Tibial nerve (tissue), 4 donors: ENCODE data around the gene FNDC1. TPM values are rescaled to one million over a fixed set of nuclear protein-coding genes. Genes with fewer than 3 reads are reported as not detected.

Experiments
- DNase-seq, 2 donors: peaks; one replicate each; pipeline ENCODE4 v3.0.0-alpha.2; 2019; ENCODE audit warnings: low spot score in 2 of 2
- H3K27ac ChIP-seq, 4 donors: fragments of 200-600 bp; sonication (generic) in 3 of 4; one replicate each; pipeline ENCODE4 v1.5.1; 2017 to 2019; ENCODE audit warnings: mild to moderate bottlenecking in 1 of 4
- H3K27me3 ChIP-seq, 2 donors: fragments of 200-600 bp; sonication (generic) in 1 of 2; one replicate each; pipeline versions ENCODE4 v1.5.1 to v1.6.0; 2017 to 2019
- H3K36me3 ChIP-seq, 3 donors: fragments of 200-600 bp; sonication (generic); one replicate each; pipeline ENCODE4 v1.5.1; 2018 to 2019
- H3K4me1 ChIP-seq, 4 donors: fragments of 200-600 bp; sonication (generic) in 3 of 4; one replicate each; pipeline ENCODE4 v1.5.1; 2017 to 2019
- H3K4me3 ChIP-seq, 4 donors: fragments of 200-600 bp; sonication (generic) in 3 of 4; one replicate each; pipeline ENCODE4 v1.5.1; 2017 to 2019; ENCODE audit warnings: mild to moderate bottlenecking in 1 of 4, moderate library complexity in 1 of 4
- H3K9me3 ChIP-seq, 4 donors: fragments of 200-600 bp; sonication (generic) in 3 of 4; one replicate each; pipeline ENCODE4 v1.5.1; 2017 to 2019
- EP300 ChIP-seq, 2 donors: sonication (generic); formaldehyde crosslinking; IDR thresholded peaks; one replicate each; pipeline ENCODE4 v1.6.1; 2017; ENCODE audit warnings: antibody characterized with exemption in 2 of 2, mild to moderate bottlenecking in 1 of 2
- POLR2A ChIP-seq, 2 donors: fragments of 450-650 bp; IDR thresholded peaks; one replicate each; pipeline ENCODE4 v1.6.1; 2017; ENCODE audit warnings: antibody characterized with exemption in 2 of 2, mild to moderate bottlenecking in 2 of 2, moderate library complexity in 2 of 2
- whole genome bisulfite sequencing, 2 donors: methylation state at CpG; one replicate each; pipeline ENCODE4 v1.1.5; 2018; 5-methylcytosine and 5-hydroxymethylcytosine counted together
- total RNA-seq, 4 donors: library from RNA; depleted of rRNA; stranded (reverse); fragments of >200 nt; gene quantifications; one replicate each; pipeline ENCODE4 v1.1.0, GENCODE V29; 2016
- TF ChIP-seq, protein P1 (sequence below), 5 experiments: fragments of 200-600 bp in 3 of 5; fragments of 450-650 bp in 2 of 5; sonication (generic) in 3 of 5; IDR thresholded peaks; one replicate each; pipeline ENCODE4 v1.5.1; 2016 to 2019; ENCODE audit warnings: antibody characterized with exemption in 5 of 5, mild to moderate bottlenecking in 3 of 5, moderate library complexity in 2 of 5

Gene FNDC1
- total RNA-seq, 4 donors from 2014 or later = 2.1 to 8.2 (median 5.4) TPM

DNA sequence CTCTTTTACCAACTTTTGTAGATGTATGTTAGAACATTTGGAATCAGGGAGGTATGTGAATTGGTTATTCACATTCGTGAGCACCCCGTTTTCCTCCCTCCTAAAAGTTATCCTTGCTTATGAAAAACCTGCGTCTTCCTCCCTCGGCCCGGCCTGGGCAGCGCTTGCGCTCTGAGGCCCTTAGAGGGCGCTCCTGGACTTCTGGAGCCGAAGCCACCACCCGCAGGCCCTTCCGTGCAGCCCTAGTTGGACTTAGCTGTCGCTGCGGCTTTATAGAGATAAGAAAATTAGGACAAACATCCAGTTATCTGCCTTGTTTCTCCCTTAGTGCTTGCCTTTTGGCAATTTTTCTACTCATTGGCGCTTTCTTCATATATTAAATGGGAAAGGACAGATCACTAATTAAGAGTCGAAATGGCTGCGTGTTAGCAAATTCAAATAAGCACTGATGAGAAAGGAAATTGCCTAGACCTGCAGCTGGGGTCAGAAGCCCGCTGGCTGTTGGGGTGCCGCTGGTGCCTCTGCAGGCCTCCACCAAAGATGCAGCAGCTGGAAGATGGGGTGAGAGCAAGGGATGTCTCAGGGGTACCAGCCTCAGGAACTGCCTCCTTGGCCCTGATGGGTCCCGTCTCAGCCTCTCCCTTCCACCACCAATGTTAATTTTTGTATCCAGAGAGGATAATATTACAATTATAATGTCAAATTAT lies 5.2 kb downstream of the FNDC1 start:
- TF ChIP-seq POLR2A (IDR thresholded peaks at IDR 0.05) (no peak), EP300 (IDR thresholded peaks at IDR 0.05) (no peak)
- TF ChIP-seq, protein P1, sequence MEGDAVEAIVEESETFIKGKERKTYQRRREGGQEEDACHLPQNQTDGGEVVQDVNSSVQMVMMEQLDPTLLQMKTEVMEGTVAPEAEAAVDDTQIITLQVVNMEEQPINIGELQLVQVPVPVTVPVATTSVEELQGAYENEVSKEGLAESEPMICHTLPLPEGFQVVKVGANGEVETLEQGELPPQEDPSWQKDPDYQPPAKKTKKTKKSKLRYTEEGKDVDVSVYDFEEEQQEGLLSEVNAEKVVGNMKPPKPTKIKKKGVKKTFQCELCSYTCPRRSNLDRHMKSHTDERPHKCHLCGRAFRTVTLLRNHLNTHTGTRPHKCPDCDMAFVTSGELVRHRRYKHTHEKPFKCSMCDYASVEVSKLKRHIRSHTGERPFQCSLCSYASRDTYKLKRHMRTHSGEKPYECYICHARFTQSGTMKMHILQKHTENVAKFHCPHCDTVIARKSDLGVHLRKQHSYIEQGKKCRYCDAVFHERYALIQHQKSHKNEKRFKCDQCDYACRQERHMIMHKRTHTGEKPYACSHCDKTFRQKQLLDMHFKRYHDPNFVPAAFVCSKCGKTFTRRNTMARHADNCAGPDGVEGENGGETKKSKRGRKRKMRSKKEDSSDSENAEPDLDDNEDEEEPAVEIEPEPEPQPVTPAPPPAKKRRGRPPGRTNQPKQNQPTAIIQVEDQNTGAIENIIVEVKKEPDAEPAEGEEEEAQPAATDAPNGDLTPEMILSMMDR (IDR thresholded peaks at IDR 0.05) = peak; percentile 76 to 88 (median 84)
- peaks cover 0 to 29% (median 4%) of the 10 kb centered on the region in 4 donors for H3K4me1 ChIP-seq
- peak; percentile 32 to 61 for DNase-seq
- H3K27me3 ChIP-seq = peaks cover 0 to 33% of the 10 kb centered on the region in 2 donors
- H3K4me3 ChIP-seq = peak overlapping the region in 1 of 4 donors; percentile 16
- no peaks in the 10 kb centered on the region for H3K36me3 ChIP-seq
- 15 to 16% methylated on average over 19 of the region's 19 CpGs for WGBS, 2 donors
- H3K9me3 ChIP-seq = no peaks in the 10 kb centered on the region
- H3K27ac ChIP-seq = peak overlapping the region in 1 of 4 donors; percentile 0

DNA sequence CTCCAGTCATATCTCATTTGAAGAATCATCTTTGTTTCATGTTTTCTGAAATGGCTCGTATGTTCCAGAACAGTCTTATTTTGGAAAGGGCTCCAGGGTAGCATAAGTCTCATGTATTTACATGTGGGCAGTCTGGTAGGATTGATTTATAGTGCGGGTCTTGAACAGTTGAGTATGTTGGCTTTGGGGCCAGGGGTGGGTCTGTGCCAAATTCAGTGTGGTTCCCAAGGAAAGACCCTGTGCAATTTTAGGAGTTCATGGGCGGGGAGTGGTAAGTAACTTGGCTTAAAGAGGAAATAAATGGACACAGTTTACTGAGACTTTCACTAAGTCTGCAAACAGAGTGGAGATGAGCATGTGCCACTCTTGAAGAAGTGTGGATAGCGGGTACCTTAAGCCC lies 7.7 kb downstream of the FNDC1 start:
- Histone ChIP-seq H3K4me1 (peaks cover 0 to 8% (median 0%) of the 10 kb centered on the region in 4 donors), H3K27me3 (peaks cover 0 to 16% of the 10 kb centered on the region in 2 donors), H3K36me3 (no peaks in the 10 kb centered on the region), H3K4me3 (no peak overlapping the region), H3K9me3 (no peaks in the 10 kb centered on the region), H3K27ac (no peak overlapping the region)
- TF ChIP-seq EP300 (IDR thresholded peaks at IDR 0.05) = no peak
- TF ChIP-seq POLR2A (IDR thresholded peaks at IDR 0.05) = no peak
- TF ChIP-seq, protein P1 (IDR thresholded peaks at IDR 0.05) = no peak
- no peak for DNase-seq
- WGBS, 2 donors = 87 to 88% methylated on average over 4 of the region's 4 CpGs

DNA sequence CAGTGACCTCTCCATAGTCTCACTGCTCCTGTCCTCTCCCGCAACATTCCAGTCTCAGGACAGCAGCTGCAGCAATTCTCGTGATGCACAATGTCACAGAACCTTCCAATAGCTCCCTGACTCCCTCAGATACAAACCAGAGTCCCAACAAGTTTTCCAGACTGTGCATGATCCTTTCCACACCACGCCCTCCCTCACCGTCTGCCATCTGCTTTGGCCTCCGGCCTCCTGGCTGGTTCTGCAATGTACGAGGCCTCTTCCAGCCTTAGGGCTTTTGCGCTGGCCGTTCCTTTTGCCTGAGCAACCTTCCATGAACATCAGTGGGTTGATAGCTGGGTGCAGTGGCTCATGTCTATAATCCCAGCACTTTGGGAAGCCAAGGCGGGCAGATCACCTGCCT lies 9.6 kb downstream of the FNDC1 start:
- H3K27ac ChIP-seq = no peak overlapping the region
- H3K27me3 ChIP-seq = no peaks in the 10 kb centered on the region
- H3K4me1 ChIP-seq = peaks cover 0 to 8% (median 0%) of the 10 kb centered on the region in 4 donors
- TF ChIP-seq POLR2A (IDR thresholded peaks at IDR 0.05) = no peak
- no peak for TF ChIP-seq EP300 (IDR thresholded peaks at IDR 0.05)
- TF ChIP-seq, protein P1 (IDR thresholded peaks at IDR 0.05) = no peak
- 94 to 95% methylated on average over 9 of the region's 9 CpGs for WGBS, 2 donors
- no peaks in the 10 kb centered on the region for H3K9me3 ChIP-seq
- no peak for DNase-seq
- no peak overlapping the region for H3K4me3 ChIP-seq
- no peaks in the 10 kb centered on the region for H3K36me3 ChIP-seq

DNA sequence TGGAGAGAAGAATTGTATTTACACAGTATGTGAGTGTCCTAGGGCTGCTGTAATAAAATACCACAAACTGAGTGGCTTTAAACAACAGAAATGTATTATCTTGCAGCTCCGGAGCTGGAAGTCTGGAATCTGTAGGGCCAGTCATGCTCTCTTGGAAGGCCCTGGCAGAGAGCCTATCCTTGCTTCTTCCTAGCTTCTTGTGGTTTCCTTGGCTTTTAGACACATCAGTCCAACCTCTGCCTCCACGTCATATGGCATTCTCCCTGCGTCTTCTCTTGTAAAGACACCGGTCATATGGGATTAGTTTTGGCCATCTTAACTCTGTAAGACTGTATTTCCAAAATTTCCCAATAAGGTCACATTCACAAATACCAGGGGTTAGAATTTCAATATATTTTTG lies 10.8 kb downstream of the FNDC1 start:
- TF ChIP-seq, protein P1 (IDR thresholded peaks at IDR 0.05) = no peak
- TF ChIP-seq EP300 (IDR thresholded peaks at IDR 0.05) (no peak), POLR2A (IDR thresholded peaks at IDR 0.05) (no peak)
- Histone ChIP-seq H3K9me3 (no peaks in the 10 kb centered on the region), H3K36me3 (no peaks in the 10 kb centered on the region), H3K27ac (no peak overlapping the region), H3K4me1 (peaks cover 0 to 6% (median 0%) of the 10 kb centered on the region in 4 donors), H3K4me3 (no peak overlapping the region), H3K27me3 (no peaks in the 10 kb centered on the region)
- 53 to 78% methylated on average over 4 of the region's 4 CpGs for WGBS, 2 donors
- no peak for DNase-seq

DNA sequence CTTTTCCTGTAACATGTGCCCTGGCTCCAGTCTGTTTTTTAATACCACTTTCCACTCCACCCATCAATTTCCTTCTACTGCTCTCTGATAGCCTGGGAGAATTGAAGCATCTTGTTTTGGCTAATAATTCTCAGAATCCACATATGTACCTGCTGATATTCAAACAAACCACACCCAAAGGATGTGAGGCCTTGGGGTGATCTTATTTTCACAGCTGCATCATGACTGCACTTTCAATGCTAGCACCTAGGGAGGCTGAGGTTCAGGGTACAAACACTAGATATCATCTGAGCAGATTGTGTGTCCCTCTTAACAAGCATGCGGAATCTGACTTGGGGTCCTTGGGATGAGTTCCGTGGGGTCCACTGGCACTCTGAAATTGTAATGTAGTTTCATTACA lies 12.7 kb downstream of the FNDC1 start:
- DNase-seq = no peak
- H3K4me3 ChIP-seq = no peak overlapping the region
- peaks cover 0 to 6% (median 0%) of the 10 kb centered on the region in 4 donors for H3K4me1 ChIP-seq
- H3K36me3 ChIP-seq = no peaks in the 10 kb centered on the region
- WGBS, 2 donors = 96 to 100% methylated on average over 2 of the region's 2 CpGs
- H3K27ac ChIP-seq = no peak overlapping the region
- H3K9me3 ChIP-seq = peaks cover 0 to 14% (median 0%) of the 10 kb centered on the region in 4 donors
- TF ChIP-seq POLR2A (IDR thresholded peaks at IDR 0.05) = no peak
- TF ChIP-seq, protein P1 (IDR thresholded peaks at IDR 0.05) = no peak
- TF ChIP-seq EP300 (IDR thresholded peaks at IDR 0.05) = no peak
- H3K27me3 ChIP-seq = no peaks in the 10 kb centered on the region
